HepG2 (cell line): ENCODE data around the gene PRKCZ.

Experiments used
- EHMT2 ChIP-seq: fragments of 200-600 bp; sonication (generic); IDR thresholded peaks from 2 replicates; pipeline ENCODE4 v1.7.0; 2017; ENCODE audit warnings: antibody characterized with exemption, low read depth, low read length, borderline replicate concordance
- EP300 ChIP-seq, 3 experiments: sonication (generic) in 1 of 3; formaldehyde crosslinking in 1 of 3; IDR thresholded peaks; 2 replicates each; pipeline versions ENCODE4 v1.5.1 to v1.6.1; 2011 to 2020; ENCODE audit warnings: low read depth in 2 of 3, low read length in 2 of 3, borderline replicate concordance in 1 of 3, improper control_type of control experiment in 1 of 3, mild to moderate bottlenecking in 1 of 3, missing genetic modification reagents in 1 of 3, moderate library complexity in 1 of 3
- JUNB ChIP-seq: sonication (generic); formaldehyde crosslinking; IDR thresholded peaks from 2 replicates; pipeline ENCODE4 v1.8.0; 2022; ENCODE audit warnings: missing genetic modification reagents, mild to moderate bottlenecking, borderline replicate concordance
- NFATC3 ChIP-seq: sonication (generic); formaldehyde crosslinking; IDR thresholded peaks from 2 replicates; pipeline ENCODE4 v1.5.1; 2020; ENCODE audit warnings: mild to moderate bottlenecking, missing genetic modification reagents
- RNF219 ChIP-seq: sonication (generic); formaldehyde crosslinking; IDR thresholded peaks from 2 replicates; pipeline ENCODE4 v1.5.0; 2020; ENCODE audit warnings: mild to moderate bottlenecking, missing genetic modification reagents
- SMC3 ChIP-seq: IDR thresholded peaks from 2 replicates; pipeline ENCODE4 v1.6.1; 2011; ENCODE audit warnings: low read length, improper control_type of control experiment
- ZNF274 ChIP-seq: sonication (generic); formaldehyde crosslinking; IDR thresholded peaks from 2 replicates; pipeline ENCODE4 v1.5.1; 2020; ENCODE audit warnings: mild to moderate bottlenecking, missing genetic modification reagents
- ZNF570 ChIP-seq: sonication (generic); formaldehyde crosslinking; IDR thresholded peaks from 2 replicates; pipeline ENCODE4 v1.4.0; 2020; ENCODE audit warnings: mild to moderate bottlenecking, missing genetic modification reagents, borderline replicate concordance

- TF ChIP-seq EP300 (IDR thresholded peaks at IDR 0.05; ENCODE audit: low read depth in 2 of 2, low read length in 2 of 2), result no peak
- TF ChIP-seq EP300 (CRISPR knock-in tag; IDR thresholded peaks at IDR 0.05; ENCODE audit: borderline replicate concordance), result no peak
- no peak for TF ChIP-seq JUNB (CRISPR knock-in tag)
- TF ChIP-seq NFATC3 (CRISPR knock-in tag), result no peak
- no peak for TF ChIP-seq SMC3
- no peak for TF ChIP-seq ZNF274 (CRISPR knock-in tag)
- TF ChIP-seq ZNF570 (CRISPR knock-in tag), result no peak
- TF ChIP-seq RNF219, result no peak
- no peak for TF ChIP-seq EHMT2
Measured at GRCh38 chr1:2233468-2233867, 183.3 kb downstream of the PRKCZ start.
